BE2C (cell line): Measurements from ENCODE around the gene SLC45A1.
A peak's percentile ranks its signal among the peaks of the same experiment; 100 is the strongest.

ENCODE experiments used
- DNase-seq: peaks from one replicate; pipeline ENCODE4 v3.0.0-alpha.2; 2020
- H3K27me3 ChIP-seq: fragments of 250-450 bp; sonication (Bioruptor Pico); 2 replicates; pipeline ENCODE4 v1.5.1; 2020; ENCODE audit warnings: mild to moderate bottlenecking
- H3K36me3 ChIP-seq: fragments of 250-450 bp; sonication (Bioruptor Pico); 2 replicates; pipeline ENCODE4 v1.5.1; 2020; ENCODE audit warnings: mild to moderate bottlenecking
- H3K4me1 ChIP-seq: fragments of 250-450 bp; sonication (Bioruptor Pico); 2 replicates; pipeline ENCODE4 v1.5.1; 2020
- H3K4me3 ChIP-seq: 2 replicates; pipeline ENCODE4 v1.5.1; 2011; ENCODE audit warnings: low read depth, low read length
- H3K9me3 ChIP-seq: fragments of 250-450 bp; sonication (Bioruptor Pico); 2 replicates; pipeline ENCODE4 v1.5.1; 2020
- TF ChIP-seq, protein P1 (sequence below): IDR thresholded peaks from 2 replicates; pipeline ENCODE4 v1.5.1; 2012; ENCODE audit warnings: mild to moderate bottlenecking, low read depth, low read length

The SLC45A1 gene

DNA sequence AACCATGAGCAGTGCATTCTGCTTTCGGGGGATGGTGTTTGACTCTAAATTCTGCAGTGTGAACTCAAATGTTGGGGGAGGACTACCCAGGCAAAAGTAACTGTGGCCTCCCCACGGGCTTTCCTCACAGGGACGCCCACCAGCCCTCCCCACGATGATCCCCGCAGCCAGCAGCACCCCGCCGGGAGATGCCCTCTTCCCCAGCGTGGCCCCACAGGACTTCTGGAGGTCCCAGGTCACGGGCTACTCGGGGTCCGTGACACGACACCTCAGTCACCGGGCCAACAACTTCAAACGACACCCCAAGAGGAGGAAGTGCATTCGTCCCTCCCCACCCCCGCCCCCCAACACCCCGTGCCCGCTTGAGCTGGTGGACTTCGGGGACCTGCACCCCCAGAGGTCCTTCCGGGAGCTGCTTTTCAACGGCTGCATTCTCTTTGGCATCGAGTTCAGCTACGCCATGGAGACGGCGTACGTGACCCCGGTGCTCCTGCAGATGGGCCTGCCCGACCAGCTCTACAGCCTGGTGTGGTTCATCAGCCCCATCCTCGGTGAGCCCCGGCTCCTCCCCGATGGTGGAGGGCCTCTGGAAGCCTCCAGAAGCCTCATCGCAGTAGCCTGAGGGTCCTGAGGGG is 6.4 kb downstream of the SLC45A1 start:
- Histone ChIP-seq H3K4me1 (no peaks in the 10 kb centered on the region), H3K36me3 (no peaks in the 10 kb centered on the region), H3K9me3 (no peaks in the 10 kb centered on the region), H3K27me3 (no peaks in the 10 kb centered on the region), H3K4me3 (no peak overlapping the region)
- no peak for DNase-seq
- TF ChIP-seq, protein P1, sequence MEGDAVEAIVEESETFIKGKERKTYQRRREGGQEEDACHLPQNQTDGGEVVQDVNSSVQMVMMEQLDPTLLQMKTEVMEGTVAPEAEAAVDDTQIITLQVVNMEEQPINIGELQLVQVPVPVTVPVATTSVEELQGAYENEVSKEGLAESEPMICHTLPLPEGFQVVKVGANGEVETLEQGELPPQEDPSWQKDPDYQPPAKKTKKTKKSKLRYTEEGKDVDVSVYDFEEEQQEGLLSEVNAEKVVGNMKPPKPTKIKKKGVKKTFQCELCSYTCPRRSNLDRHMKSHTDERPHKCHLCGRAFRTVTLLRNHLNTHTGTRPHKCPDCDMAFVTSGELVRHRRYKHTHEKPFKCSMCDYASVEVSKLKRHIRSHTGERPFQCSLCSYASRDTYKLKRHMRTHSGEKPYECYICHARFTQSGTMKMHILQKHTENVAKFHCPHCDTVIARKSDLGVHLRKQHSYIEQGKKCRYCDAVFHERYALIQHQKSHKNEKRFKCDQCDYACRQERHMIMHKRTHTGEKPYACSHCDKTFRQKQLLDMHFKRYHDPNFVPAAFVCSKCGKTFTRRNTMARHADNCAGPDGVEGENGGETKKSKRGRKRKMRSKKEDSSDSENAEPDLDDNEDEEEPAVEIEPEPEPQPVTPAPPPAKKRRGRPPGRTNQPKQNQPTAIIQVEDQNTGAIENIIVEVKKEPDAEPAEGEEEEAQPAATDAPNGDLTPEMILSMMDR = no peak

DNA sequence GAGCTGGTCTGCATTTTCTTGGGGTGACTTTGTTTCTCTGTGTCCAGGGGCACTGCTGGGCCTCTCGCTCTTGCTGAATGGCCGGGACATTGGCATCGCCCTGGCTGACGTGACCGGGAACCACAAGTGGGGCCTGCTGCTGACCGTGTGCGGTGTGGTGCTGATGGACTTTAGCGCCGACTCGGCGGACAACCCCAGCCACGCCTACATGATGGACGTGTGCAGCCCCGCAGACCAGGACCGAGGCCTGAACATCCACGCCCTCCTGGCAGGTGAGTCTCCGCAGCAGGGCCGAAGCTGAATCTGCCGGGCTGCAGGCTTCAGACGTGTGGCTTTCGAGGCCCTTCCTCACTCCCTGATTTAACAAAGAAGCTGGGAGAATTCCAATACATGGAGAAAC is 7.9 kb downstream of the SLC45A1 start:
- Histone ChIP-seq H3K27me3 (no peaks in the 10 kb centered on the region), H3K36me3 (no peaks in the 10 kb centered on the region), H3K4me3 (no peak overlapping the region), H3K9me3 (no peaks in the 10 kb centered on the region), H3K4me1 (no peaks in the 10 kb centered on the region)
- no peak for DNase-seq
- TF ChIP-seq, protein P1 = no peak

DNA sequence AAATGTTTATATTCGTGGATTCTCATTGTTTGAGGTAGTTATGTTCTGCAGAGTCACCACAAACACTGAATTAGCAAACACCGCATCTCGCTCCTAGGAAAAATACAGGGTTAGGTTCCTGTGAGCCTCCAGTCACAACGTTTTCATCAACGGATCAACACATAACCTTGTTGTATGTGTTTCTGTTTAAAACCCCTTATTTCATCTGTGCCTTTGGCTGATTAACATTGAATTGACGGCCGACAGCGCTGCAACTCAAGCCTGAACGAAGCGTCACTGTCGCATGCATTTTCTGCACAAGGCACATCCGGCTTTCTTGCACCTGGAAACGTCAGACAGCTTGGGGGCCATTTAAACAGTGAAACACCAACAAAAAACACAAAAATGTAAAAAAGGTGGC is 8.4 kb downstream of the SLC45A1 start:
- TF ChIP-seq, protein P1 = no peak
- Histone ChIP-seq H3K36me3 (no peaks in the 10 kb centered on the region), H3K4me1 (no peaks in the 10 kb centered on the region), H3K9me3 (no peaks in the 10 kb centered on the region), H3K27me3 (no peaks in the 10 kb centered on the region), H3K4me3 (no peak overlapping the region)
- DNase-seq = no peak

DNA sequence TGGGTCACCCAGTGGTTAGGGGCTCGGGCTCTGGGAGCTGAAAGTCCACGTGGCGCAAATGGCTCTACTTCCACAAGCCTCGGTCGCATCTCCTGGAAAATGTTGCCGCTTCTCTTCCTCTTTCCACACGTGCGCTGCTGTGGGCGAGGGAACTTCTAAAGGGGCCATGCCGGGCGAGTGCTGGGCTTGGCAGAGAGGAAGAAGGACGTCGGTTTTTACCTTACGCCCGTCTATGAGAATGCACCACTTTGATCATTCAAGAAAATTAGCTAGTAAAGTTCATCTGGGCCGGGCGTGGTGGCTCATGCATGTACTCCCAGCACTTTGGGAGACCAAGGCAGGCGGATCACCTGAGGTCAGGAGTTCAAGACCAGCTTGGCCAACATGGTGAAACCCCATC is 10.4 kb downstream of the SLC45A1 start:
- Histone ChIP-seq H3K36me3 (no peaks in the 10 kb centered on the region), H3K27me3 (no peaks in the 10 kb centered on the region), H3K4me3 (no peak overlapping the region), H3K9me3 (no peaks in the 10 kb centered on the region), H3K4me1 (no peaks in the 10 kb centered on the region)
- no peak for DNase-seq
- TF ChIP-seq, protein P1 = no peak

DNA sequence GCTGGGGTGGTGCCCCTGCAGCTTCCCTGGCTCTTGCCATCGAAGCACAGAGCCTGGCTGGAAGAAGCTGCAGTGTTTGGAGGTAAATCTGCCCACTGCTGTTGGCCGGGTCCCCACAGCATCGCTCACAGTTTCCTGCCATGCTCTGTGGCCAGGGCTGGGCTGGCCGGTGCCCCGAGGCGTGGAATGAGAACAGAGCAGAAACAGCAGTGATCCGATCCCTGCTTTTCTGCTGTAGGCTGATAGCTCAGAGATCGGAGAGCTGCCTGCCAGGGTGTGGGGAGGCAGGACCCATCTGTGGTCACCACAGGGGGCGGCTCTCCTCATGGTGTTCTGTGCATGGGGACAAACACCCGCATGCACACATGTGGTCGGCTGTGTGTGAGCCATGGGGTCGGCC is 11.5 kb downstream of the SLC45A1 start:
- H3K4me1 ChIP-seq = no peaks in the 10 kb centered on the region
- no peaks in the 10 kb centered on the region for H3K36me3 ChIP-seq
- TF ChIP-seq, protein P1 = no peak
- H3K27me3 ChIP-seq = no peaks in the 10 kb centered on the region
- H3K9me3 ChIP-seq = no peaks in the 10 kb centered on the region
- DNase-seq = peak; percentile 20
- no peak overlapping the region for H3K4me3 ChIP-seq

DNA sequence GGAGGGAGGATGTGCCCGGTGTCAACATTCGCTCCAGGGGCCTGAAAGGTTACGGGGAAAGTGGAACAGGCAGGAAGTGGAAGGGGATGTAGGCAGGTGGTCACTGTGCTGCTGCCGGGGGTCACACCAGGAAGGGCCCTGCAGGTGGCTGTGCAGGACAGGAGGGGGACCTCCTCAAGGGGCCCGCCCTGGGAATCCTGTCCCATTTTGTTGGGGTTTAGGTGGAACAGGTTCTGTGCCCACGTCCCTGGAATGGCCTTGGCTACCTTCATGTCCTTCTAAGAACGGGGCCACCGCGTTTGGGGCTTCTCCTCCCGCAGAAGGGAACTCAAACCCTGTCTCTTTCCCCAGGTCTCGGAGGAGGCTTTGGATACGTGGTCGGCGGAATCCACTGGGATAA is 11.9 kb downstream of the SLC45A1 start:
- DNase-seq = no peak
- no peaks in the 10 kb centered on the region for H3K9me3 ChIP-seq
- H3K4me1 ChIP-seq = no peaks in the 10 kb centered on the region
- H3K36me3 ChIP-seq = no peaks in the 10 kb centered on the region
- H3K27me3 ChIP-seq = no peaks in the 10 kb centered on the region
- TF ChIP-seq, protein P1 = no peak
- no peak overlapping the region for H3K4me3 ChIP-seq
